Muscle layer of colon (tissue), 2 donors: ENCODE measurements around the gene PKD2L2.
"Not testable (repeated sequence)": the region's sequence is repeated elsewhere in the genome, so short reads cannot be mapped to it uniquely, and the experiment has no call there.

ENCODE experiments used
- H3K27ac ChIP-seq: one replicate; pipeline ENCODE4 v1.7.0; 2013; ENCODE audit warnings: low read depth, mild to moderate bottlenecking, low read length, moderate library complexity
- H3K27me3 ChIP-seq, 2 donors: one replicate each; pipeline ENCODE4 v1.7.0; 2013; ENCODE audit warnings: low read length in 2 of 2, mild to moderate bottlenecking in 2 of 2; ENCODE audit not compliant: insufficient read depth in 2 of 2, control insufficient read depth in 1 of 2
- H3K36me3 ChIP-seq: one replicate; pipeline ENCODE4 v1.7.0; 2013; ENCODE audit warnings: mild to moderate bottlenecking, low read length; ENCODE audit not compliant: insufficient read depth
- H3K4me1 ChIP-seq: one replicate; pipeline ENCODE4 v1.7.0; 2013; ENCODE audit warnings: mild to moderate bottlenecking, low read length; ENCODE audit not compliant: insufficient read depth
- H3K4me3 ChIP-seq, 2 donors: one replicate each; pipeline ENCODE4 v1.7.0; 2013; ENCODE audit warnings: low read length in 2 of 2, low read depth in 1 of 2, mild to moderate bottlenecking in 1 of 2, moderate library complexity in 1 of 2
- H3K9ac ChIP-seq: one replicate; pipeline ENCODE4 v1.7.0; 2013; ENCODE audit warnings: low read length
- H3K9me3 ChIP-seq: one replicate; pipeline ENCODE4 v1.7.0; 2013; ENCODE audit warnings: mild to moderate bottlenecking, low read length
- donor health status: abdominal sarcoma.
- donor health status: Adenocarcinoma of cecum.

Gene PKD2L2

DNA sequence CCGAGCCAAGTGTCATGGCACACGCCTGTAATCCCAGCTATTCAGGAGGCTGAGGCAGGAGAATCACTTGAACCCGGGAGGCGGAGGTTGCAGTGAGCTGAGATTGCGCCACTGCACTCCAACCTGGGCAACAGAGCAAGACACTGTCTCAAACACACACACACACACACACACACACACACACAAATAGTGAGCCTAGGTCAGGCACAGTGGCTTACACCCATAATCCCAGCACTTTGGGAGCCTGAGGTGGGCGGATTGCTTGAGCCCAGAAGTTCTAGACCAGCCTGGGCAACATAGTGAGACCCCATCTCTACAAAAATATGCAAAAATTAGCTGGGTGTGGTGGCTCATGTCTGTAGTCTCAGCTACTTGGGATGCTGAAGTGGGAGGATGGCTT, 25.6 kb upstream of the PKD2L2 start:
- H3K9me3 ChIP-seq, H3K9ac ChIP-seq, H3K4me3 ChIP-seq, H3K4me1 ChIP-seq, H3K36me3 ChIP-seq, H3K27ac ChIP-seq, H3K27me3 ChIP-seq: not testable (repeated sequence)

GRCh38 chr5:137866541-137867388, 22.5 kb upstream of the PKD2L2 start:
- H3K36me3 ChIP-seq, result no peaks in the 10 kb centered on the region
- no peaks in the 10 kb centered on the region for H3K27me3 ChIP-seq
- H3K27ac ChIP-seq, result no peak overlapping the region
- H3K9ac ChIP-seq, result no peak overlapping the region
- no peaks in the 10 kb centered on the region for H3K4me1 ChIP-seq
- H3K9me3 ChIP-seq, result no peaks in the 10 kb centered on the region
- H3K4me3 ChIP-seq, result no peak overlapping the region

- no peak within 1 kb of the TSS for H3K9ac ChIP-seq
- H3K36me3 ChIP-seq, result no peaks in the 10 kb centered on the region
- no peaks in the 10 kb centered on the region for H3K9me3 ChIP-seq
- no peak within 1 kb of the TSS for H3K4me3 ChIP-seq
- H3K27ac ChIP-seq, result no peak within 1 kb of the TSS
- no peaks in the 10 kb centered on the region for H3K27me3 ChIP-seq
- no peaks in the 10 kb centered on the region for H3K4me1 ChIP-seq
Measured at GRCh38 chr5:137867664-137868063, 21.6 kb upstream of the PKD2L2 start, which contains the start of gene MYOT. Gene MYOT (plus strand): TSS chr5:137867860. CDS start chr5:137870652, 2,792 bp downstream.

- H3K4me3 ChIP-seq, result no peak overlapping the region
- H3K9ac ChIP-seq, result no peak overlapping the region
- no peaks in the 10 kb centered on the region for H3K27me3 ChIP-seq
- H3K36me3 ChIP-seq, result no peaks in the 10 kb centered on the region
- H3K4me1 ChIP-seq, result no peaks in the 10 kb centered on the region
- H3K9me3 ChIP-seq, result no peaks in the 10 kb centered on the region
- H3K27ac ChIP-seq, result no peak overlapping the region
Measured at GRCh38 chr5:137870647-137871339, 18.5 kb upstream of the PKD2L2 start.

DNA sequence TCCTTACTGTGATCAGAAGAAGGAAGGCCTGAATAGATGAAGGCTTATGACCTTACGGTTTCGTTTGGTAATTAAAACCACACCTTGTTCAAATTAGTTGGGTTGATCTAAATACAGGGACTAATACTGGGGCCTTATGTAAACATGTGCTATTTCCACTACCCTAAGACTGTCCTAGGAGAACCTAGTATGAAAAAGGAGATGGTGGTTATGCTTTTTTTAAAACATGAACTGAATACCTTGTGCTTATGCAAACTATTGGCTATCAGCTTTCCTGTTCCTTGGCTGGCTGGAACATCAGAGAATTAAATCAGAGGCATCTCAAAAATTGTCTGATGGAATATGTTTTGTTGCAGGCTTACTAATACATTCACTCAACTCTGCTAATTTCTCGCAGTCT, 17.7 kb upstream of the PKD2L2 start:
- Histone ChIP-seq H3K27ac (no peak overlapping the region), H3K27me3 (no peaks in the 10 kb centered on the region), H3K4me3 (no peak overlapping the region)

DNA sequence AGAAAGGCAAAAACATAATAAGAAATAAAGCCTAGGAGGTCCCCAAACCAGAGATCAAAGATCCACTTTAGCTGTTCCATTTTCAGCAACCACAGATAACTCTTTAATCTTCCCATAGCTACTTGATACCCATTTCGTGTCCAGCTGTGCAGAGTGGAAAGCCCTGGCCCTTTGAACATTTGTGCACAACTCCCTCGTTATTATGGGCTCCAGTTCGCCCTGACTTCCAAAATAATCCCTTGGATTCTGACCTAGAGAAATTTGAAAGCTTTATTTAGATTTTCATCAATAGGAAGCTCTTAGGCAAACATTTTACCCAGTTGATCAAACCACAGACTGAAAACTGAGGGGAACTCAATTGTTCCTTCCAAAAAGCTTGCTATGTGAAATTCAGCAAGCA, 16.8 kb upstream of the PKD2L2 start:
- Histone ChIP-seq H3K36me3 (no peaks in the 10 kb centered on the region), H3K27ac (no peak overlapping the region), H3K4me1 (no peaks in the 10 kb centered on the region), H3K9ac (no peak overlapping the region), H3K27me3 (no peaks in the 10 kb centered on the region), H3K4me3 (no peak overlapping the region), H3K9me3 (no peaks in the 10 kb centered on the region)

More for the DNA sequence above, 17.7 kb upstream of the PKD2L2 start:
- Histone ChIP-seq H3K9ac (no peak overlapping the region), H3K4me1 (no peaks in the 10 kb centered on the region), H3K9me3 (no peaks in the 10 kb centered on the region), H3K36me3 (no peaks in the 10 kb centered on the region)

DNA sequence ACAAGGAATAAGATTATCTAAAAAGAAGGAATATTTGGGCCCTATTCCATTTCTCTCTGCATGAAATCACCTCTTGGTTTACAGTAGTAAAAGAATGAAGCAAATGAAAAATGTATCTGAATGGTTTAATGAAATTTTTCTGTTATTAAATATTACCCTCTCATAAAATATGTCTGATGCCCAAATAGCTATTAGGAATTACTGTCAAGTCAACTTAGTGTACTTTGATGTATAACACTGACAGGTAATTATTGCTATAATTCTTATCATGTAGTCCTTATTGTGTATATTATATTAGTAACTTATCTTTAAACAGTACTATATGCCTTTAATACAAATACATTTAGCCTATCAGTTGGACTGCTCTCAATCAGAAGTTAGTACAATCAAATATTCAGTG, 13.2 kb upstream of the PKD2L2 start:
- Histone ChIP-seq H3K9me3 (no peaks in the 10 kb centered on the region), H3K4me3 (no peak overlapping the region), H3K27me3 (no peaks in the 10 kb centered on the region), H3K4me1 (no peaks in the 10 kb centered on the region), H3K36me3 (no peaks in the 10 kb centered on the region), H3K27ac (no peak overlapping the region), H3K9ac (no peak overlapping the region)

GRCh38 chr5:137880313-137880712, 8.9 kb upstream of the PKD2L2 start:
- Histone ChIP-seq H3K27ac (no peak overlapping the region), H3K4me1 (no peaks in the 10 kb centered on the region), H3K9ac (no peak overlapping the region), H3K4me3 (no peak overlapping the region), H3K9me3 (no peaks in the 10 kb centered on the region), H3K27me3 (no peaks in the 10 kb centered on the region), H3K36me3 (no peaks in the 10 kb centered on the region)

DNA sequence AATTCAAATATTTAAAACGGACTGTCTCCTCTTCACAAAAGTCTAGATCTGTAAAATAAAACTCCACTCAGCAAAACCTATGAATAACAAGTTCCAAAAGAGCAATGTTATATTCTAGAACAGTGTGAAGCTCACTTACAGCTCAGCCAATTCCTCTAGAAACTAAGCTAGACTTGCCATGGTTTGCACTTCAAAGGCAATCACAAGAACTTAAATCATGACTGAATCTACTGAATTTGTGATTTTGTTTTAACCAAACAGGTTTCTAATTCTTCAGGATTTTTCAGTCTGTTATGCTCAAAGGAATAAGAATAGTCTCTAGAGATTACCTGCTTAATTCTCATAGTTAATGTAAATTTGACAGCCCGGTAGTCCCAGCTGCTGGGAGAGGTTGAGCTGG, 1.4 kb upstream of the PKD2L2 start:
- Histone ChIP-seq H3K27me3 (no peaks in the 10 kb centered on the region), H3K4me1 (peaks cover 4% of the 10 kb centered on the region), H3K9me3 (no peaks in the 10 kb centered on the region), H3K9ac (no peak overlapping the region), H3K36me3 (no peaks in the 10 kb centered on the region), H3K4me3 (no peak overlapping the region), H3K27ac (no peak overlapping the region)

DNA sequence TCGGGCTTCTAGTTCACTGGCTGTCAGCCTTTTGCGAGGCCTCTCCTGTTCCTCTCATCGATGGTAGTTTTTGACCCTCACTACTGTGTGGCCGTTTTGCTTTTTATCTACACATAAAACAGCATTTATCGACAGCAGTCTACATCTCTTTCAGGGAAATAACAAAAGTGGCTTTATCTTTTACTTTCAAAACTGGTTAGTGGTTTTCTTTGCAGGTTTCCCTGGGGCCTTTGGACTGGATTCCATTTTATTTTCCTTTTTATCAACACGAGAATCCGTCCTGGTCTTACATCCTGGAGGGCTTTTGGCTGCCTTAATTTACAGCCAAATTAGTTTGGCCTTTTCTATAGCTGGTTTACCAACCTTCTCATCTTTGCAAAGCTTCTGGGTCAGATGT, 793 bp upstream of the PKD2L2 start:
- H3K4me3 ChIP-seq, result peak overlapping the region; percentile 56 to 62

DNA sequence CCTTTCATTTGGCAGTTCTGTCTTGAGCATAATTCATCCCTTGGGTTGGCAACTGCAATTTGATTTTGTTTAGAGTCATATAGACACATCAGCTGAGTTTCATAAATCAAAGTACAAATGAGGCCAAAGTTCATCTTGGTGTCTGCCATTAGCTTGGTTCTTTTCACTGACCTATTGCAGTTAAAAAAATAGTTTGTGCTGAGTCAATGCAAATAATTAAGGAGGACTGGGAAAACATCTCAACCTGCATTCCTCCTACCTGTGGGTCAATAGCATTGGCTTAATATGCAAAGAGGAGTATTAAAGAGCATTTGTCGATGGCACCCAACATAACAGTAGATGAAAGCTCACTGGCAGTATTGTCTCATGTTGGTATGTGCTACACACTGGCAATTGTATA, 1.6 kb downstream of the PKD2L2 start:
- H3K9me3 ChIP-seq, result no peaks in the 10 kb centered on the region
- H3K4me1 ChIP-seq, result peaks cover 4% of the 10 kb centered on the region
- H3K27ac ChIP-seq, result no peak overlapping the region
- H3K4me3 ChIP-seq, result no peak overlapping the region
- no peaks in the 10 kb centered on the region for H3K27me3 ChIP-seq
- H3K9ac ChIP-seq, result no peak overlapping the region
- H3K36me3 ChIP-seq, result no peaks in the 10 kb centered on the region

More for the DNA sequence above, 793 bp upstream of the PKD2L2 start:
- peak overlapping the region; percentile 39 for H3K27ac ChIP-seq
- peaks cover 4% of the 10 kb centered on the region for H3K4me1 ChIP-seq
- H3K9me3 ChIP-seq, result no peaks in the 10 kb centered on the region
- no peaks in the 10 kb centered on the region for H3K27me3 ChIP-seq
- no peak overlapping the region for H3K9ac ChIP-seq
- no peaks in the 10 kb centered on the region for H3K36me3 ChIP-seq
